Neural crest cell (in vitro differentiated cells): ENCODE measurements around the gene TNS2. TPM values are rescaled to one million over a fixed set of nuclear protein-coding genes. Genes with fewer than 3 reads are reported as not detected.

Experiments
- DNase-seq: peaks from one replicate; pipeline ENCODE4 v3.0.0; 2021; ENCODE audit warnings: low read depth, mixed read lengths, low spot score
- H3K27ac Mint-ChIP-seq: one replicate; pipeline ENCODE4 v1.8.0; 2021; ENCODE audit warnings: mild to moderate bottlenecking, mixed read lengths; ENCODE audit not compliant: unreplicated experiment
- H3K27me3 Mint-ChIP-seq: 2 replicates; pipeline ENCODE4 v1.8.0; 2021; ENCODE audit warnings: low read depth, mild to moderate bottlenecking, mixed read lengths
- H3K36me3 Mint-ChIP-seq: 2 replicates; pipeline ENCODE4 v1.8.0; 2021; ENCODE audit warnings: low read depth, mild to moderate bottlenecking, mixed read lengths
- H3K4me1 Mint-ChIP-seq: 2 replicates; pipeline ENCODE4 v1.8.0; 2021; ENCODE audit warnings: mixed read lengths
- H3K4me3 Mint-ChIP-seq: one replicate; pipeline ENCODE4 v1.8.0; 2021; ENCODE audit warnings: mild to moderate bottlenecking, mixed read lengths
- H3K9me3 Mint-ChIP-seq: 2 replicates; pipeline ENCODE4 v1.8.0; 2021; ENCODE audit warnings: mixed read lengths
- CTCF ChIP-seq: fragments of 200-600 bp; sonication (generic); conservative IDR thresholded peaks from 2 replicates; pipeline ENCODE4 v1.5.0; 2021; ENCODE audit warnings: antibody characterized with exemption, mild to moderate bottlenecking
- total RNA-seq: library from RNA; stranded (reverse); gene quantifications from 2 replicates; pipeline ENCODE4 v1.2.1, GENCODE V29; 2021

TNS2 gene
- total RNA-seq, 1 donor from 2014 or later, result 14.2 TPM

- peak overlapping the region; percentile 84 for H3K4me3 Mint-ChIP-seq
- peak; percentile 87 for DNase-seq
- H3K27me3 Mint-ChIP-seq, result peaks cover 53% of the 10 kb centered on the region
- peaks cover 34% of the 10 kb centered on the region for H3K4me1 Mint-ChIP-seq
- peak; percentile 99 for TF ChIP-seq CTCF
- H3K36me3 Mint-ChIP-seq, result no peaks in the 10 kb centered on the region
- no peaks in the 10 kb centered on the region for H3K9me3 Mint-ChIP-seq
- H3K27ac Mint-ChIP-seq, result no peak overlapping the region
Measured at GRCh38 chr12:53099071-53099882, 49.4 kb downstream of the TNS2 start.

- no peak for TF ChIP-seq CTCF
- Mint-ChIP-seq H3K4me3 (peak overlapping the region; percentile 64), H3K27ac (no peak overlapping the region), H3K36me3 (no peaks in the 10 kb centered on the region), H3K9me3 (no peaks in the 10 kb centered on the region), H3K27me3 (peaks cover 44% of the 10 kb centered on the region), H3K4me1 (peaks cover 43% of the 10 kb centered on the region)
- DNase-seq, result no peak
Measured at GRCh38 chr12:53100466-53101151, 50.7 kb downstream of the TNS2 start.

DNA sequence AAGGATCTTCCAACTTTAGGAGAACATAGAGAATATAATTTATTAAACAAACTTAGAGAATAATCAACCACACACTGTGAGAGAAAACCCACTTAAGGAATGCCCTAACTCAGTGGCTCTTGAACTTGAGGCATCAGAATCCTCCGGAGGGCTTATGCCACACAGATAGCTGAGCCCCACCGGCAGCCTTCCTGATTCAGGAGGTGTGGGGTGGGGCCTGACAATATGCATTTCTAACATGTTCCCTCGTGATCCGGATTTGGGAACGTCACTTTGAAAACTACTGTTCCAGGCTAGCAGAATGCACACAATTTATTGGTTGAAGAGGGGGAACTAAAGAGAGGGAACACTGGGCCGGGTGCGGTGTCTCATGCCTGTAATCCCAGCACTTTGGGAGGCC lies 51.4 kb downstream of the TNS2 start:
- no peak overlapping the region for H3K4me3 Mint-ChIP-seq
- no peaks in the 10 kb centered on the region for H3K9me3 Mint-ChIP-seq
- peaks cover 39% of the 10 kb centered on the region for H3K27me3 Mint-ChIP-seq
- H3K4me1 Mint-ChIP-seq, result peaks cover 43% of the 10 kb centered on the region
- no peaks in the 10 kb centered on the region for H3K36me3 Mint-ChIP-seq
- TF ChIP-seq CTCF, result no peak
- DNase-seq, result no peak
- H3K27ac Mint-ChIP-seq, result peak overlapping the region; percentile 87

GRCh38 chr12:53101931-53102781 lies 52.3 kb downstream of the TNS2 start:
- TF ChIP-seq CTCF, result no peak
- Mint-ChIP-seq H3K9me3 (no peaks in the 10 kb centered on the region), H3K27ac (no peak overlapping the region), H3K36me3 (no peaks in the 10 kb centered on the region), H3K27me3 (peaks cover 30% of the 10 kb centered on the region), H3K4me1 (peaks cover 38% of the 10 kb centered on the region), H3K4me3 (no peak overlapping the region)
- DNase-seq, result no peak
